HEK293 (cell line): Measurements from ENCODE around the gene CCDC69.
"Not testable (repeated sequence)": the region's sequence is repeated elsewhere in the genome, so short reads cannot be mapped to it uniquely, and the experiment has no call there.

Experiments
- CTCF ChIA-PET: fragments of 350-600 bp; formaldehyde crosslinking; extraction: SDS; loops from one replicate; lab custom pipeline; 2021; ENCODE audit warnings: antibody characterized with exemption; lab: Yijun Ruan, JAX
- POLR2A ChIA-PET: fragments of 300-600 bp; formaldehyde crosslinking; extraction: SDS; loops from one replicate; lab custom pipeline; 2020; ENCODE audit warnings: antibody characterized with exemption, inconsistent platforms; lab: Yijun Ruan, JAX
- H3K27ac ChIP-seq: fragments of 200-500 bp; sonication (Bioruptor generic); 2 replicates; pipeline ENCODE4 v1.5.1; 2014; ENCODE audit warnings: low read depth, low read length, control low read depth, inconsistent platforms; ENCODE audit errors: extremely low read depth
- H3K36me3 ChIP-seq, 2 experiments: fragments of 200-500 bp in 1 of 2; sonication (Bioruptor generic) in 1 of 2; 1 replicate in 1 of 2; 2 replicates in 1 of 2; pipeline ENCODE4 v1.5.1; 2014 to 2017; ENCODE audit warnings: inconsistent platforms in 2 of 2, low read length in 2 of 2; ENCODE audit not compliant: control insufficient read depth in 2 of 2, insufficient read depth in 1 of 2
- H3K4me1 ChIP-seq: fragments of 200-500 bp; sonication (Bioruptor generic); 2 replicates; pipeline ENCODE4 v1.5.1; 2014; ENCODE audit warnings: mild to moderate bottlenecking, low read length, inconsistent platforms; ENCODE audit not compliant: control insufficient read depth, insufficient read depth
- H3K4me3 ChIP-seq: 2 replicates; pipeline ENCODE4 v1.5.1; 2011; ENCODE audit warnings: low read depth, mild to moderate bottlenecking, control low read depth, low read length, moderate library complexity
- H3K9me3 ChIP-seq: fragments of 200-500 bp; sonication (Bioruptor generic); 2 replicates; pipeline ENCODE4 v1.5.1; 2014; ENCODE audit warnings: low read depth, low read length, inconsistent platforms; ENCODE audit not compliant: control insufficient read depth, insufficient read depth
- ATF2 ChIP-seq: fragments of 450-650 bp; formaldehyde crosslinking; IDR thresholded peaks from 2 replicates; pipeline ENCODE4 v1.5.1; 2016; ENCODE audit warnings: missing biosample characterization, missing genetic modification characterization, low read depth
- KLF16 ChIP-seq: fragments of 450-650 bp; formaldehyde crosslinking; IDR thresholded peaks from 2 replicates; pipeline ENCODE4 v1.5.1; 2017; ENCODE audit warnings: missing biosample characterization, missing genetic modification characterization
- MZF1 ChIP-seq: fragments of 450-650 bp; formaldehyde crosslinking; IDR thresholded peaks from 2 replicates; pipeline ENCODE4 v1.5.1; 2017; ENCODE audit warnings: missing biosample characterization, missing genetic modification characterization, borderline replicate concordance
- SALL2 ChIP-seq: fragments of 450-650 bp; formaldehyde crosslinking; IDR thresholded peaks from 2 replicates; pipeline ENCODE4 v1.5.0; 2017; ENCODE audit warnings: missing biosample characterization, mild to moderate bottlenecking, missing genetic modification characterization, borderline replicate concordance
- TCF7L2 ChIP-seq: IDR thresholded peaks from 2 replicates; pipeline ENCODE4 v1.6.1; 2011; ENCODE audit warnings: low read depth, mild to moderate bottlenecking, inconsistent platforms, low read length, moderate library complexity, borderline replicate concordance
- WT1 ChIP-seq: fragments of 450-650 bp; formaldehyde crosslinking; IDR thresholded peaks from 2 replicates; pipeline ENCODE4 v1.5.1; 2016; ENCODE audit warnings: missing biosample characterization, missing genetic modification characterization
- ZBTB1 ChIP-seq: fragments of 450-650 bp; formaldehyde crosslinking; IDR thresholded peaks from 2 replicates; pipeline ENCODE4 v1.5.1; 2016; ENCODE audit warnings: missing biosample characterization, missing genetic modification characterization
- ZBTB8A ChIP-seq: fragments of 450-650 bp; formaldehyde crosslinking; IDR thresholded peaks from 2 replicates; pipeline ENCODE4 v1.5.1; 2016; ENCODE audit warnings: missing biosample characterization, missing genetic modification characterization
- ZNF146 ChIP-seq: fragments of 450-650 bp; formaldehyde crosslinking; IDR thresholded peaks from 2 replicates; pipeline ENCODE4 v1.5.1; 2016; ENCODE audit warnings: missing biosample characterization, missing genetic modification characterization
- ZNF223 ChIP-seq: fragments of 450-650 bp; formaldehyde crosslinking; IDR thresholded peaks from 2 replicates; pipeline ENCODE4 v1.5.1; 2016; ENCODE audit warnings: missing biosample characterization, missing genetic modification characterization
- ZNF239 ChIP-seq: fragments of 450-650 bp; formaldehyde crosslinking; IDR thresholded peaks from 2 replicates; pipeline ENCODE4 v1.5.1; 2016; ENCODE audit warnings: missing biosample characterization, missing genetic modification characterization
- ZNF266 ChIP-seq: fragments of 450-650 bp; formaldehyde crosslinking; IDR thresholded peaks from 2 replicates; pipeline ENCODE4 v1.5.1; 2016; ENCODE audit warnings: missing biosample characterization, missing genetic modification characterization, low read depth
- ZNF37A ChIP-seq: fragments of 450-650 bp; IDR thresholded peaks from 2 replicates; pipeline ENCODE4 v1.5.1; 2018; ENCODE audit warnings: missing biosample characterization, missing genetic modification characterization
- ZNF391 ChIP-seq: fragments of 450-650 bp; formaldehyde crosslinking; IDR thresholded peaks from 2 replicates; pipeline ENCODE4 v1.5.1; 2016; ENCODE audit warnings: low read depth, missing biosample characterization, missing genetic modification characterization, borderline replicate concordance
- ZNF549 ChIP-seq: fragments of 450-650 bp; IDR thresholded peaks from 2 replicates; pipeline ENCODE4 v1.5.1; 2018; ENCODE audit warnings: missing biosample characterization, missing genetic modification characterization, mild to moderate bottlenecking, inconsistent platforms, moderate library complexity
- ZNF776 ChIP-seq: fragments of 450-650 bp; formaldehyde crosslinking; IDR thresholded peaks from 2 replicates; pipeline ENCODE4 v1.5.0; 2017; ENCODE audit warnings: missing biosample characterization, missing genetic modification characterization, borderline replicate concordance
- ZNF777 ChIP-seq: fragments of 450-650 bp; formaldehyde crosslinking; IDR thresholded peaks from 2 replicates; pipeline ENCODE4 v1.5.1; 2017; ENCODE audit warnings: missing biosample characterization, missing genetic modification characterization, borderline replicate concordance
- ZNF837 ChIP-seq: fragments of 450-650 bp; formaldehyde crosslinking; IDR thresholded peaks from 2 replicates; pipeline ENCODE4 v1.5.1; 2016; ENCODE audit warnings: missing biosample characterization, missing genetic modification characterization
- TF ChIP-seq, protein P1 (sequence below): sonication (generic); formaldehyde crosslinking; IDR thresholded peaks from 2 replicates; pipeline ENCODE4 v1.8.1; 2022; ENCODE audit warnings: mild to moderate bottlenecking, moderate library complexity, missing genetic modification reagents
- TF ChIP-seq, protein P2 (sequence below): fragments of 450-650 bp; formaldehyde crosslinking; IDR thresholded peaks from 2 replicates; pipeline ENCODE4 v1.5.1; 2016; ENCODE audit warnings: missing biosample characterization, missing genetic modification characterization
- TF ChIP-seq, protein P3 (sequence below): fragments of 450-650 bp; formaldehyde crosslinking; IDR thresholded peaks from 2 replicates; pipeline ENCODE4 v1.5.1; 2017; ENCODE audit warnings: missing biosample characterization, missing genetic modification characterization

Gene CCDC69

GRCh38 chr5:151176268-151176667, 47.6 kb downstream of the CCDC69 start:
- H3K9me3 ChIP-seq, POLR2A ChIA-PET, H3K36me3 ChIP-seq, H3K4me1 ChIP-seq, H3K27ac ChIP-seq, H3K4me3 ChIP-seq: not testable (repeated sequence)
- CTCF ChIA-PET: interaction anchor here (0.6 to 2.1 kb wide), 3 partner anchors 9 to 140 kb away, joined by 3 to 8 read pairs (median 3); no protein-coding TSS in a partner anchor

GRCh38 chr5:151174612-151175101, 49.2 kb downstream of the CCDC69 start:
- no peak overlapping the region for H3K4me3 ChIP-seq
- ChIA-PET POLR2A (no interaction called here), CTCF (interaction anchor here (1.3 kb wide), 1 partner anchor 9 kb away, joined by 3 read pairs; no protein-coding TSS in a partner anchor)
- H3K27ac ChIP-seq: no peak overlapping the region
- H3K36me3 ChIP-seq: peaks cover 0 to 3% of the 10 kb centered on the region in 2 experiments; a peak in 1 of 3 replicates
- no peaks in the 10 kb centered on the region for H3K9me3 ChIP-seq
- H3K4me1 ChIP-seq: no peaks in the 10 kb centered on the region
- no peak for TF ChIP-seq ZNF239 (tag by site-specific recombination)
- no peak for TF ChIP-seq ZNF549 (tag by site-specific recombination)
- no peak for TF ChIP-seq SALL2 (tag by site-specific recombination)
- TF ChIP-seq, protein P1, sequence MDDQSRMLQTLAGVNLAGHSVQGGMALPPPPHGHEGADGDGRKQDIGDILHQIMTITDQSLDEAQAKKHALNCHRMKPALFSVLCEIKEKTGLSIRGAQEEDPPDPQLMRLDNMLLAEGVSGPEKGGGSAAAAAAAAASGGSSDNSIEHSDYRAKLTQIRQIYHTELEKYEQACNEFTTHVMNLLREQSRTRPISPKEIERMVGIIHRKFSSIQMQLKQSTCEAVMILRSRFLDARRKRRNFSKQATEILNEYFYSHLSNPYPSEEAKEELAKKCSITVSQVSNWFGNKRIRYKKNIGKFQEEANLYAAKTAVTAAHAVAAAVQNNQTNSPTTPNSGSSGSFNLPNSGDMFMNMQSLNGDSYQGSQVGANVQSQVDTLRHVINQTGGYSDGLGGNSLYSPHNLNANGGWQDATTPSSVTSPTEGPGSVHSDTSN: no peak
- no peak for TF ChIP-seq TCF7L2
- TF ChIP-seq ZNF146 (tag by site-specific recombination): no peak
- no peak for TF ChIP-seq MZF1 (tag by site-specific recombination)

DNA sequence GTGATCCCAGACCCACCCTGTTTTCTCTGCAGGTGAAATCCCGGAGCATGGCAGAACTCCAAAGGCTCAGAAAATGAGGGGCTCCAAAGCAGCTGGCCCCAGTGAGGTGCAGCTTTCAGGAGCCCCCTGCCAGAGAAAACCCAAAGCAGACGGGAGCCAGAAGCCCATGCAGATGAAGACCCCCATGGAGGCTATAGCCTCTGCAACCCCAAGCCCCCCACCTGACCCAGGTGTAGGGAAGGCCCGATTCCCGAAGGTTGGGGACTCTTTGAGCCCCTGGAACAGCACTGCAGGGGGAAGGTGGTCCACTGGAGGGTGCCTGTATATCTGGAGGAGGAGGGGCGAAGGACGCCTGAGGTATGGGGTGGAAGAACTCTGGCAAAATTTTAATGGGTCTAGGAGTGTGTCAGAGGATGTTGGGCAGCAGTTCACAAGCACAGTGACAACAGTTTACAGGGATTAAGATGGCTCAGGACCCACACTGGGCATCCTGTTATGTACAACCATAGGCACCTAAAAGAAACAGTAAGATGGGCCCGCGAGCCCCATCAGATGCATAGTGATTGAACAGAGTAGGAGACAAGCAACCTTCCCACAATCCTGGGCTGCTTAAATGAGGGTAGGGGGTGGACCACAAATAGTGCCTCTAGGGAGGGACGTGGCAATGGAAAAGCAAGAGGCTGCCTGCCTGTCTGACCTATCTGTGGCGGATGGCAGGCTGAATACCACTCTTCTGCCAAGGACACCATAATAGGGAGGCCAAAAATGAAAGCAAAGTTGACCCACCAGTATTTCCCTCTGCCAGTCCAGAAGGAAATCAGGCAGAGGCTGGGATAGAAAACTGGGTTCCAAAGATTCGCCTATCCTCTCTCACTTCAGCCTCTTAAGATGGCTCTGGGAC, 49.9 kb downstream of the CCDC69 start:
- TF ChIP-seq ATF2 (tag by site-specific recombination) (no peak), ZNF391 (no peak)
- TF ChIP-seq, all 188 proteins: peak for 0
- Histone ChIP-seq H3K4me3 (no peak overlapping the region), H3K4me1 (no peaks in the 10 kb centered on the region), H3K36me3 (peaks cover 0 to 3% of the 10 kb centered on the region in 2 experiments; a peak in 1 of 3 replicates), H3K27ac (no peak overlapping the region), H3K9me3 (no peaks in the 10 kb centered on the region)
- CTCF ChIA-PET: interaction anchor here (1.0 to 1.3 kb wide), 2 partner anchors 9 to 123 kb away, joined by 3 read pairs; no protein-coding TSS in a partner anchor
- POLR2A ChIA-PET: no interaction called here

GRCh38 chr5:151171529-151171928, 52.4 kb downstream of the CCDC69 start:
- Histone ChIP-seq H3K27ac (no peak overlapping the region), H3K9me3 (no peaks in the 10 kb centered on the region), H3K4me1 (no peaks in the 10 kb centered on the region), H3K36me3 (no peaks in the 10 kb centered on the region), H3K4me3 (no peak overlapping the region)
- ChIA-PET CTCF (interaction anchor here (1.8 kb wide), 1 partner anchor 46 kb away, joined by 10 read pairs; no protein-coding TSS in a partner anchor), POLR2A (interaction anchor here (0.6 to 0.7 kb wide), 2 partner anchors 69 to 618 kb away, joined by 3 read pairs; no protein-coding TSS in a partner anchor)
- TF ChIP-seq ZNF37A: no peak
- TF ChIP-seq, protein P2, sequence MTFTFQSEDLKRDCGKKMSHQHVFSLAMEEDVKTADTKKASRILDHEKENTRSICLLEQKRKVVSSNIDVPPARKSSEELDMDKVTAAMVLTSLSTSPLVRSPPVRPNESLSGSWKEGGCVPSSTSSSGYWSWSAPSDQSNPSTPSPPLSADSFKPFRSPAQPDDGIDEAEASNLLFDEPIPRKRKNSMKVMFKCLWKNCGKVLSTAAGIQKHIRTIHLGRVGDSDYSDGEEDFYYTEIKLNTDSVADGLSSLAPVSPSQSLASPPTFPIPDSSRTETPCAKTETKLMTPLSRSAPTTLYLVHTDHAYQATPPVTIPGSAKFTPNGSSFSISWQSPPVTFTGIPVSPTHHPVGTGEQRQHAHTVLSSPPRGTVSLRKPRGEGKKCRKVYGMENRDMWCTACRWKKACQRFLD (tag by site-specific recombination): no peak
- TF ChIP-seq ZNF223 (tag by site-specific recombination): no peak
- no peak for TF ChIP-seq ZNF777
- no peak for TF ChIP-seq ZNF837 (tag by site-specific recombination)
- no peak for TF ChIP-seq ZBTB1 (tag by site-specific recombination)
- TF ChIP-seq ZNF146 (tag by site-specific recombination): no peak
- TF ChIP-seq ZNF266: no peak
- no peak for TF ChIP-seq ZBTB8A (tag by site-specific recombination)
- TF ChIP-seq, protein P3, sequence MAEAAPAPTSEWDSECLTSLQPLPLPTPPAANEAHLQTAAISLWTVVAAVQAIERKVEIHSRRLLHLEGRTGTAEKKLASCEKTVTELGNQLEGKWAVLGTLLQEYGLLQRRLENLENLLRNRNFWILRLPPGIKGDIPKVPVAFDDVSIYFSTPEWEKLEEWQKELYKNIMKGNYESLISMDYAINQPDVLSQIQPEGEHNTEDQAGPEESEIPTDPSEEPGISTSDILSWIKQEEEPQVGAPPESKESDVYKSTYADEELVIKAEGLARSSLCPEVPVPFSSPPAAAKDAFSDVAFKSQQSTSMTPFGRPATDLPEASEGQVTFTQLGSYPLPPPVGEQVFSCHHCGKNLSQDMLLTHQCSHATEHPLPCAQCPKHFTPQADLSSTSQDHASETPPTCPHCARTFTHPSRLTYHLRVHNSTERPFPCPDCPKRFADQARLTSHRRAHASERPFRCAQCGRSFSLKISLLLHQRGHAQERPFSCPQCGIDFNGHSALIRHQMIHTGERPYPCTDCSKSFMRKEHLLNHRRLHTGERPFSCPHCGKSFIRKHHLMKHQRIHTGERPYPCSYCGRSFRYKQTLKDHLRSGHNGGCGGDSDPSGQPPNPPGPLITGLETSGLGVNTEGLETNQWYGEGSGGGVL (tag by site-specific recombination): no peak
- no peak for TF ChIP-seq WT1 (tag by site-specific recombination)
- no peak for TF ChIP-seq KLF16 (tag by site-specific recombination)
- no peak for TF ChIP-seq ZNF776 (tag by site-specific recombination)
